CD4-positive, alpha-beta T cell treated with Interleukin-2 at 100 ng/mL for 4 hours (primary cell): ENCODE data around the gene CHAF1A.

Source experiments
- DNase-seq: peaks from one replicate; pipeline ENCODE4 v3.0.0-alpha.2; 2020; ENCODE audit warnings: low spot score

The CHAF1A gene, protein sequence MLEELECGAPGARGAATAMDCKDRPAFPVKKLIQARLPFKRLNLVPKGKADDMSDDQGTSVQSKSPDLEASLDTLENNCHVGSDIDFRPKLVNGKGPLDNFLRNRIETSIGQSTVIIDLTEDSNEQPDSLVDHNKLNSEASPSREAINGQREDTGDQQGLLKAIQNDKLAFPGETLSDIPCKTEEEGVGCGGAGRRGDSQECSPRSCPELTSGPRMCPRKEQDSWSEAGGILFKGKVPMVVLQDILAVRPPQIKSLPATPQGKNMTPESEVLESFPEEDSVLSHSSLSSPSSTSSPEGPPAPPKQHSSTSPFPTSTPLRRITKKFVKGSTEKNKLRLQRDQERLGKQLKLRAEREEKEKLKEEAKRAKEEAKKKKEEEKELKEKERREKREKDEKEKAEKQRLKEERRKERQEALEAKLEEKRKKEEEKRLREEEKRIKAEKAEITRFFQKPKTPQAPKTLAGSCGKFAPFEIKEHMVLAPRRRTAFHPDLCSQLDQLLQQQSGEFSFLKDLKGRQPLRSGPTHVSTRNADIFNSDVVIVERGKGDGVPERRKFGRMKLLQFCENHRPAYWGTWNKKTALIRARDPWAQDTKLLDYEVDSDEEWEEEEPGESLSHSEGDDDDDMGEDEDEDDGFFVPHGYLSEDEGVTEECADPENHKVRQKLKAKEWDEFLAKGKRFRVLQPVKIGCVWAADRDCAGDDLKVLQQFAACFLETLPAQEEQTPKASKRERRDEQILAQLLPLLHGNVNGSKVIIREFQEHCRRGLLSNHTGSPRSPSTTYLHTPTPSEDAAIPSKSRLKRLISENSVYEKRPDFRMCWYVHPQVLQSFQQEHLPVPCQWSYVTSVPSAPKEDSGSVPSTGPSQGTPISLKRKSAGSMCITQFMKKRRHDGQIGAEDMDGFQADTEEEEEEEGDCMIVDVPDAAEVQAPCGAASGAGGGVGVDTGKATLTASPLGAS

DNA sequence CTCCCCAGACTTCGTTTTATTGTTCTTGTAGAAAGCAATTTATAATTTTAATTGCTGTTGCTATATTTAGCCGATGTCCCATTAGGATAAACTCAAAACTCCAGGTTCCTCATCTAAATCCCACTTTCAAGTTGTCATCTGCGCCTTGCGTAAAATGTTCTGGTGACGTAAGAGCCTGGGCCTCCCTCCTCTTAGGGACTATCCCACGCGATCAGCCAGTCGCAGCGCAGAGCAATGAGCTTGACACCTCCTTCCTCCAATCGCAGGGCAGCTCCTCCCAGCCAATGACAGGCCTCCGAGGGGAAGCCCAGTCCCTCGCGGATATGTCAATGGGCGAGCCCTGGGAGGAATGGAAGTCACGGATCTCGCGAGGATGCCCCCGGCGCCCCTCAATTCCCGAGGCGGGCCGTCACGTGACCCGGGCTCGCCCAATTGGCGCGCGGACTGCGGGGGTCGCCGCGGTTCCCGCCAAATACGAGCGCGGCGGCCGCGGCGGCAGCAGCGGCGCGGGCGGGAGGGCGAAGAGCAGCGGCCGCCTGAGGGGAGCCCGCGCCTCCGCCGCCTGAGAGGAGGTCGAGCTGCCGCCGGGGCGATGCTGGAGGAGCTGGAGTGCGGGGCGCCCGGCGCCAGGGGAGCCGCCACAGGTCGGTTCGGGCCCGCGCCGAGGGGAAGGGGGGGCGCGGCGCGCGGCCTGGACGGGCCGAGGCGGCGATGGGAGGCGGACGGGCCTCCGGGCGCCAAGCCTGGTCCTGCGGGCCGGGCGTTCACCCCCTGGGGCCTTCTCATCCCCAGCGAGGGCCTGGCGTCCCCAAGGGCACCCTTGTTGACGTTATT, at the start of gene CHAF1A:
TSS of gene CHAF1A (plus strand) at position 470 of the 834 bp plus-strand sequence. CDS start at position 593, 123 bp downstream.
- DNase-seq = peak; percentile 99

DNA sequence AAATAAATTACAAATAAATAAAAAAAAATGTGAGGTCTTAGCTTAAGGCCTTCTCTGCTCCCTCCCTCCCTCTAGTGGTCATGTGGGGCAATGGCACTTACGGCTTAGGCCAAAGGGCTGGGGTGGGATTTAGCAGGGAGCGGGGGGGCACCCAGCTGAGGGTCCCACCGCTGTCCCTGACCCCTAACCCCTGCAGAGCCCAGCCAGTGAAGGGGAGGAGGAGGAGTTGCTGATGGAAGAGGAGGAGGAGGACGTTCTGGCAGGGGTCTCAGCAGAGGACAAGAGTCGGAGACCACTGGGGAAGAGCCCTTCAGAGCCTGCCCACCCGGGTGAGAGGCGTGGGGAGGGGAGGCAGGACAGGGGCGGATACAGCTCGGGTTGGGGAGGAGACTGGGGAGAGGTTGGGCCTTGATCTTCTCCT, 49.7 kb upstream of the CHAF1A start:
- DNase-seq = peak; percentile 69

DNA sequence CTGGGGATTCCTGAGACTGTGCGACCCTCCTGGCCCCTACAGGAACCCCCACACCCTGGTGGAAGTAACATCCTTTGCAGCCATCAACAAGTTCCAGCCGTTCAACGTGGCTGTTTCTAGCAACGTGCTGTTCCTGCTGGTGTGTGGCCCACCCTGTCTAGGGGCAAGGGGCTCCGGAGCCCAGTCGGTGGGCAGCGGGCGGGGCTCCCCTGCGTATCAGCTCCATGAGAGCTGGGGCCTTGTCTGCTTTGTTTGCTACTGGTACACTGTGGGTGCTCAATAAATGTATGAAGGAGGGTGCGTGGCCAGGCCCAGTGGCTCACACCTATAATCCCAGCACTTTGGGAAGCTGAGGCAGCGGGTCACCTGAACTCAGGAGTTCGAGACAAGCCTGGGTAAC, 48.2 kb upstream of the CHAF1A start:
- DNase-seq = no peak

DNA sequence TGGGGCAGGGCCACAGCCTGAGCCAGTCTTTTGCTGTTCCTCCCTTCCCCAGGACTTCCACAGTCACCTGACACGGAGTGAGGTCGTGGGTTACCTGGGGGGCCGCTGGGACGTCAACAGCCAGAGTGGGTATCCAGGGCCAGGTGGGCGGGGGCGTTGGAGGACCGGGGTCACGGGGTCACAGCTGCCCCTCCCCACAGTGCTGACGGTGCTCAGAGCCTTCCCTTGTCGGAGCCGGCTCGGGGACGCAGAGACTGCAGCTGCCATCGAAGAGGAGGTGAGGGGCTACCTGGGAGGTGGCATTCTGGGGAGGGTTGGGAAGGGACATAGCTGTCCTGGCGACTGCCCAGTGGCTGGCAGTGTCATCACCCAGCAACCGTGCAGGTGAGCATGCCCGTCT, 47.5 kb upstream of the CHAF1A start:
- DNase-seq = no peak

DNA sequence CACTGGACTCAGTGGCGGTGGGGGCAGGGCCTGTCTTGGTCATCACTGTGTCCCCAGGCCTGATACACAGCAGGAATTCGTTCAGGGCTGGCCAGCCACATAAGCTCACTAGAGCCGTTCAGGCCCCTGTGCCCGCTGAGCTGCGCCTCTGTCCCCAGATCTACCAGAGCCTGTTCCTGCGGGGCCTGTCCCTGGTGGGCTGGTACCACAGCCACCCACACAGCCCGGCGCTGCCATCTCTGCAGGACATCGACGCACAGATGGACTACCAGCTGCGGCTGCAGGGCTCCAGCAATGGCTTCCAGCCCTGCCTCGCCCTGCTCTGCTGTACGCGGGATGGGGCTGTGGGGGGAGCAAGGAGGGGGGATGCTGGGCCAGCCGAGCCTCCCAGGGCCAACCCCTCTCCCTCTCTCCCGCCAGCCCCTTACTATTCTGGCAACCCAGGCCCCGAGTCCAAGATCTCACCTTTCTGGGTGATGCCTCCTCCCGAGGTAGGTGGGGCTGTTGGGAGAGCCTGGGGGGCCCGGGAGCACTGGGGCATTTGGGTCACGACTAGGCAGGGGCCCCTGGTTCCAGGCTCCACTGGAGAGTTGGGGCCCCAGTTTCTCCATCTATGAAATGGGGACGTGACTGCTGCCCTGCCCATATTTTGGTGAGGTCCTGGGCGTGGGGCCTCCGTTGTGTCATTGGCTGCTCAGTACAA, 45.2 kb upstream of the CHAF1A start:
- DNase-seq = no peak

DNA sequence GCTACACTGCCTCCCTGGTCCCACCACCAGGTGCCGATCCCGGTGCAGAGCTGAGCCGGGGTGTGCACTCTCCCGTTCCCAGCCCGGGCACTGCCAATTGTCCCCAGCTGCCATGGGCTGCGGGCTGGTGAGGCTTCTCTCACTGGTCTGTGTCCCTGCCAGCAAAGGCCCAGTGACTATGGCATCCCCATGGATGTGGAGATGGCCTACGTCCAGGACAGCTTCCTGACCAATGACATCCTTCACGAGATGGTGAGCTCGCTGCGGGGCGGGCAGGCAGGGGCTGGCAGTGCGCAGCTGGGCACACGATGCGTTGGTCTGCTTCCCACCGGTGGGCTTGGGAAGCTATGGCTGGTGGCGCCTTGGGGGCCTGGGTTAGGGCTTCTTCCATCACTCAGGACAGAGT, 44.5 kb upstream of the CHAF1A start:
- DNase-seq = no peak

DNA sequence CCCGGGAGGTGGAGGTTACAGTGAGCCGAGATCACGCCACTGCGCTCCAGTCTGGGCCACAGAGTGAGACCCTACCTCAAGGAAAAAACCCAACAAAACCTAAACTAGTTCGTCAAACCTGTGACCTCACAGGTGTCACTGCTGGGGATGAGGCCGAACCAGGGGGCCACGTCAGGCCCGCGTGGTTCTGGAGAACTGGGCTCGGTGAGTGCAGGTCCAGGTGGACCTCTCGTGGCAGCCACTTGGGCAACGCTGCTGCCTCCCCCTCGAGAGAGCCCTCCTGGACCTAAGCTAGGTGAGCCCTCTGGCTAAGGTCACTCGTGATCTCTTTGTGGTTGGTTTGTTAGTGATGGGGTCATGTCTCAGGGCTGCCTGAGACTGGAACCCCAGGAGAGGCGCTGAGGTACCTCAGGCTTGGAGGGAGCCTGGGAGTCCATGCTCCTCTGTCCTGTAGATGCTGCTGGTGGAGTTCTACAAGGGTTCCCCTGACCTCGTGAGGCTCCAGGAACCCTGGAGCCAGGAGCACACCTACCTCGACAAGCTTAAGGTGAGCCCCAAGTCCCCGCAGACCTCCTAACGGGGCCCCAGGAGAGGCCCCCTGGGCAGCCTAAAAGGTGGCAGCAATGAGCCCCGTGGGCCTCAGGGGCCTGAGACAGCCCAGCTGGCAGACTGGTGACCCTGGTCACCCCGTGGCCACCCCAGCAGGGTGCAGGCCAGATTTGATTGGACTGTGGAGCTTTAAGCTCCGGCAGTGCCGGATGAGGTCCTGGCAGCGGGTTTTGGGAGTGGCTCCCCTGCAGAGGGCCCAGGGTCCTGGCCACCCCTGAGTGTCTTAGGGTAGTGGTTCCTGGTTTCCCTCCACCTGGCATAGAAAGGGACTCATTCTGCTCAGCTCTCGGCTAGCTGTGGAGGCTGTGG, 43.5 kb upstream of the CHAF1A start:
- DNase-seq = no peak

DNA sequence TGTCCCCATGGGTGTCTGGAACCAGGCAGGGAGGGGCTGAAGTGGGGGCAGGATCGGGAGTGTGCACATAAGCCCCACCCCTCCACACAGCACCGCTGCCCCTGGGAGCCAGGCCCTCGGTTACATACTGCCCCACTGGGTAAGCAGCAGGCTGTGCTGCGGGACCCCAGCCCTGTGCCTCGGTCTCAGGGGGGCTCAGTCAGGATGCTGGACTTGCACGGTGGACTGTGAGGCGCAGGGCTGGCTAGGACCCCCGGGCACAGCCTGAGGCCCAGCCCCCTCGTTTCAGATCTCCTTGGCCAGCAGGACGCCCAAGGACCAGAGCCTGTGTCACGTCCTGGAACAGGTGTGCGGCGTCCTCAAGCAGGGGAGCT, 42.8 kb upstream of the CHAF1A start:
- no peak for DNase-seq

DNA sequence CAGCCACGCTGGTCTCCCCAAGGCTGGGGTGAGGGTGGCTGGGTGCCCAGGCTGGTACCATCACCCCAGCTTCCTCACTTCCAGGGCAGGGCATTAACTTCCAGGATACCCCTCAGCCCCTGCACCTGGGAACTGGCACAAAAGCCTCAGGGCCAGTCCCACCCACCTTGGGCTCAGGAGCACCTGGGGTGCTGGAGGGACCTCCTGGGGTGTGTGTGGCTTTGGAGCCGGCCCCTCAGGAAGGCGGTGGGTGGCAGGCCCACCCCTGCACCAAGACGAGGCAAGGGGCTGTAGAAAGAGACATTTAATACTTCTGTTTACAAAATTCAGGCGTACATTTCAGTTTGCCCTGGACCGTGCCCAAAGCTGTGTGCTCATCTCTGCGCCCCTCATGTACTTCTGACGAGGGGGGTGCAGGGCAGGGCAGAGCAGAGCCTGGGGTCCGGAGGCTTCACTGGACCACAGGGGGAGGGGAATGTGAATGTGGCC, 42.3 kb upstream of the CHAF1A start:
- no peak for DNase-seq

DNA sequence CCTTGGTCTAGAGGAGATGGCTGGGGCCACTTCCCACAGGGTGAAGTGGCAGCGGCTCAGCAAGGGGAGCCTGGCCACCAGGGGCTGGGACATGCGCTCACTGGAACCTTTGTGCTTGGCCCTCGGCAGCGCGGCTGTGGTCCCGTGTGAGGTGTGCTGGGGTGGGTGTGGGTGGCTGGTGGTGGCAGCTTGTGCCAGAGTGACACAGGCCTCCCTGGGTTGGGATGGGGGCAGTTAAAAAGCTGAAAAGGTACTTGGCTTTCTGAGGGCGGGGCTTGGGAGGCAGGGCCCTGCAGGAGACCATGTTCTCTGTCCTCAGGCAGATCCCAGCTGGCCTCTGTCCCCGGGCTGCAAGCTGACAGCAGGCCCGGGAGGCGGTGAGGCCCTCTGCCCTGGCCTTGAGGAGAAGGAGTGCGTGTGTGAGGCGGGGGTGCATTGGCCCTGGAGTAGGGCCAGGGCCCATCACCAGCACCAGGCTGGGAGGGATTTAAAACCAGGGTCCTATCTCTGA, 41.7 kb upstream of the CHAF1A start:
- no peak for DNase-seq

DNA sequence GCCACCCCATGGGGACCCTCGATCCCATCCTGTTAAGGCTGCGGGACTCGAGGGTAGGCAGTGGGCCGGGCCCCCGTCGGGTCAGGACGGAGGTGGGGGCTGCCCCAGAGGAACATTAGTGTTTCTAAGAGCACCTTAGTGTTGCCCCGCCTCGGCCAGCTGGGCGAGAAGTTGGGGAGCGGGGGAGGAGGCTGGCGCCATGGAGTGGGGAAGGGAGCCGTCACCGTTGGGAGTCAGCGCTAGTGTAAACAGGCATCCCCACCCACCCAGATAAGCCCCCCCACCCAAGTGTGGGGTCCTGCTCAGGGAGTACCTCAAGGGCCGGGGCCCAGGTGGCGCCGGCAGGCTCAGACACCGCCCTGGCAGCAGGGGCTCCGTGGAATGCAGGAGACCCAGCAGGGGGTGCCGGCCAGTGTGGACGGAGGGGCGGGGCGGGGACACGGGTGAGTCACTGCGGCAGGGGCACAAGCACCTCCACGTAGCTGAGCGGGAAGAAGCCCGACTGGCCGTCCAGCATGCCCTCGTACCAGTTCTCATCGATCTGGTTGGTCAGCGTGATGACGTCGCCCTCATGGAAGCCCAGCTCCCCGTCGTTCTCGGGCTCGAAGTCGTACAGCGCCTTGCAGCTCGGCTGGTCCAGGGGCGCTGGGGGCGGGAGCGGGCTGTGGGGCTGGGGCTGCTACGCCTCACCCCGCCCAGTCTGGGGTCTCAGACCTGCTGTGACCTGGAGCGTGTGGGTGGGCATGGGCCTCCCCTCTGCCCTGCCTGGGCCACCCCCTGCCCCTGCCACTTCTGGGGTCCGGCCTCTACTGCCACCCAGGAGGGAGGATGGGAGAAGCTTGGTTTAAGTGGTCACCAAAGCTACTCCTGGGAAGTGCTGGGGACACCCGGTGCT, 41.0 kb upstream of the CHAF1A start:
- DNase-seq = no peak

DNA sequence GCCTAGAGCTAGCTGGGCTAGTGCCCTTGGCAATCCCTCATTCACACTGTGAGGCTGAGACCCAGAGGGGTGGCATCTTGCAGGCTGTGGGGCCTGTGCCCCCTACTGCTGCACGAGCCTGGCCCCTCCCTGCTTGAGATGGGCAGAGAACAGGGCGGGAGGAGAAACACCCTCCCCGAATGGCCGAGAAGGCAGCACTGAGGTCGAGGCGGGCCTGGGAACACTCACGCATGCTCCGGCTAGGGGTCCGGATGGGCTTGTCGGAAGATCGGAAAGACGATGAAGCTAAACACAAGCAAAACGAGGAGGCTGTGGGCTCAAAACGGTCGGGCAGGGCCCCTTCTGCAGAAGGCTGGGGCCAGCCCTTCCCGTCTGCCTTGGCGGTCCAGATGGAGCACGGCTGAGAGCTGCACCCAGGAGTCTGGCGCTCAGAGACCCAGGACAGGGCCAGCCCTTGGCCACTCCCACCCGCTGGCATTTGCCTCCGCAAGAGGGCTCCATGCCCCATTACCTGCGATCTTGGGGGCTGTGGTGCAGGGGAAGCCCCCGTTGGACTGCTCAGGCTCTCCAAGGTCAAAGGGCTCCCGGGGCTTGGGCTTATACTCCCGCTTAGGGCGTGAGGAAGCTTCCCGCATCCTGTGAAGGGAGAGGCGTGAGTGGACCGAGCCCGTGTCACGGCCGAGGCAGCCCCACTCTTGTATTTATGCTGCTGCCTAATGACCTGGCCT, 40.2 kb upstream of the CHAF1A start:
- DNase-seq = no peak

DNA sequence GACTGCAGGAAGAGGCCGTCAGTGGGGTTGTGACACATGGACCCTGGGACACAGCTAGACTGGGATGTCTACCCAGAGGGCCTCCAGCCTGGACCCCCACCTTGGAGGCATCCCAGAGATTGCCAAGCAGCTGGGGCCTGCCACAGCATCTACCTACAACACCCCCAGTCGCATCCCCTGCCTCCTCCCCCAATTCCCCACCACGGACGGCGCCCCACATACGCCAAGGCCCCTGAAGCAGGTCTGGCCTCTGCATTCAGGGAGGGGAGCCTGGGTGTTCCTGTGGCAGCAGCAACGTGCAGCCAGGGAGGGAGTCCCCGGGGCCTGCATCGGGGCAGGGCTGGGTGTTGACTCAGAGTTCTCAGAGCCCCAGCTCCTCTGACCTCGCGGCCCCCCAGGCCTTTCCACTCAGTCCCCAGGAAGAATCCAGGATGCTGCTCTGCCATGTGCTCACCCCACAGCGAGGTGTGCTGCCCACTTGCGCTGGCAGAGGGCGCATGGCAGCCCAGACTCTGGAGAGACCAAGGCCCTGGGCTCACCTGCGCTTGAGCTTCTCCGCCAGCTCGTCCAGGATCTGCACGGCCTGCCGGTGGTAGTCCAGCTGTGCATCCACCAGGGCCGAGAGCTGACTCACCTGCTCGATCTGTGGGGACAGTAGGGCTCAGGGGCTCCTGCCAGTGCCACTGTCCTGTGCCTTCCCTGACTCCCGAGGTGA, 39.5 kb upstream of the CHAF1A start:
- DNase-seq = no peak

DNA sequence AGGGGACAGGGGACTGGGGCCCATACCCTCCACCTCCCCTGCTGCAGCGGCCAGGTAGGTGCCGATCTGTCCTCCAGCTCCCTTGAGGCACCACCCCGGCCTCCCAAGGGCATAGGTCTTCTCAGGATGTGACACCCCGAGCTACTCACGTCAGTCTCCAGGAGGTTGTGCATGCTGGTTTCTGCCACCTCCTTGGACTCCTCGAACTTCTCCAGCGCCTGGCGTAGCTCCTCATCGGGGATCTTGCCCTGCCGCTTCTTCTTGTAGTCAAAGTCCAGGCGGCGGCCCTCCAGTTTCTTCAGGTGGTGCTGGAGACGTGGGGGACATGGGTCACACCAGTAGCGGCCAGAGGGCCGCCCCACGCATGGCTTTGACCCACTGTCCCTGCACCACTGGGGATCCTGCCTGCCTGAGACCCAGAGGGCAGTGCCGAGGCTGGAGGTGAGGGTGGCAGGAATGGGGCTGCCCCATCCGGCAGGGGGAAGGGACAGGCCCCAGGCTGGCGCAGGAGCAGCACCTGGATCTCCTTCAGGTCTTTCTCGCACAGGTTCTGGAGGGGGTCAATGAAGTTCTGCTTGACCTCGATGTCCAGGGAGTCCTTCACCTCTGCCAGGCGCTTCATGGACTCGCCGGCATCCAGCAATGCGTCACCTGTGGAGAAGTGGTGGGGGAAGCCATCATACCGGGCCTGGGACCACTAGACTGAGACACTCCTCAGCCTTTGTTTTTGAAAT, 38.7 kb upstream of the CHAF1A start:
- no peak for DNase-seq

DNA sequence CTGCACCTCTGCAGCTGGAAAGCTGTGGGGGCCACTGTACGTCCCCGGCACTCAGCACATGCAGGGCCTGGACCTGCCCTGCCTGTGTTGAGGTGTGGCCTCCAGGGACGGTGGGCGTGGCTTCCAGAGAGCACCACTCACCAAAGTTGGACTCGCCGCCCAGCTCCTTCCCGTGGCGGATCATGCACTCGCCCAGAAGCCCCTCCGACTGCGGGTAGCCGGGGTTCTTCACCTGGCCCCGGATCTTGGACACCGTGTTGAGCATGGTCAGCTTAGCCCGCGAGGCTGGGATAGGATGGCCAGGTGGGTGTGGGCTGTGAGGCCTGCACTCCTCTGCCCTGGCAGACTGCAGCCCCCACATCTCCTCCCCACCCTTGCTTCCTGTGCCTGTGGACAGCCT, 37.1 kb upstream of the CHAF1A start:
- DNase-seq = no peak

DNA sequence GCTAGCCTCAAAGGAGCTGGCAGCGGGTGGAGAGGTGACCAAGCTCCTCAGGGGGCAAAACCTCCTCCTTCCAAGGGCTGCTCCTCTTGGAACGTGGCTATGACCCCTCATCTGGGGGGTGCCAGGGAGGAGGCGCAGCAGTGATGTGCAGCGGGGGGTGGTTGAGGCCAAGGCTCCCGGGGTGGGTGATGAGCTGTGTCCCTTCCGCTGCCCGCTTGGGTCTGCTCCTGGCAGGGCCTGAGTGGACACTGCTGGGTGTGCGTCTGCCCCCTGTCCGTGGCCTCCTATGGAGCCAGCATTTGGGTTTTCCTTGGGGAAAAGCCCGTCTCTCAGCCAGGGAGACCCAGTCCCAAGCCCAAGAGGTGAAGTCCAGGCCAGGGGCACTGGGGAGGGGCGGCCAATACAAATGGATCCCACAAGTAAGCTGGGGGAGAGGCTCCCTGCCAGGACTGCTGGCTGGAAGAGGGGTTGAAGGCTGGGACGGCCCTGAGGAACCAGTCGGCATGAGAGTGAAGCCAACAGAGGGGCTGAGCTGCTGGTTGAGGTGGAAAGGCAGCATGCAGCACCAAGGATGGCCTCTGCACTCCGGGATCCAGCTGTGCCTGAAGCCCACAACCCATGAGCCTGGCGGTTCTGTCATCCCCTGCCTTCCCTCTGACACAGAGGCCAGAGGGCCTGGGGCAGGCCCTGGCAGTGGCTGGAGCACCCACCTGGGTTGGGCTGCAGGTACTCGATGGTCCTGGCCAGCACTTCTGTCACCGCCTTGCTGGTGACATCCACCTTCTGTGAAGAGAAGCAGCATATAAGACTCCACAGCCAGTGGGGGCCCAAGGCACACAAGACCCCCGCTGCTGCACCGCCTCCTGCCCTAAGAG, 36.4 kb upstream of the CHAF1A start:
- no peak for DNase-seq
